GM23248 (cell line): ENCODE measurements around the gene SHMT2. TPM values are rescaled to one million over a fixed set of nuclear protein-coding genes. Genes with fewer than 3 reads are reported as not detected.

Experiments used
- DNase-seq: peaks from one replicate; pipeline ENCODE4 v3.0.0-alpha.2; 2015
- H2AFZ ChIP-seq: fragments of 200-600 bp; sonication (generic); 2 replicates; pipeline ENCODE4 v1.6.1; 2016; ENCODE audit warnings: antibody characterized with exemption
- H3F3A ChIP-seq: fragments of 200-600 bp; sonication (generic); 2 replicates; pipeline ENCODE4 v1.6.1; 2016; ENCODE audit warnings: mild to moderate bottlenecking, antibody characterized with exemption, mixed run types; ENCODE audit not compliant: insufficient read depth
- H3K27ac ChIP-seq: fragments of 200-600 bp; sonication (generic); 2 replicates; pipeline ENCODE4 v1.5.1; 2016; ENCODE audit warnings: mild to moderate bottlenecking
- H3K27me3 ChIP-seq: fragments of 200-600 bp; sonication (generic); replicated peaks from 2 replicates; pipeline ENCODE4 v1.6.1; 2016; ENCODE audit warnings: mild to moderate bottlenecking; ENCODE audit not compliant: insufficient read depth
- H3K36me3 ChIP-seq: fragments of 200-600 bp; sonication (generic); 2 replicates; pipeline ENCODE4 v1.6.1; 2016; ENCODE audit warnings: low read depth, mild to moderate bottlenecking
- H3K4me1 ChIP-seq: fragments of 200-600 bp; sonication (generic); 2 replicates; pipeline ENCODE4 v1.6.1; 2016; ENCODE audit warnings: mild to moderate bottlenecking; ENCODE audit not compliant: insufficient read depth
- H3K4me2 ChIP-seq: fragments of 200-600 bp; sonication (generic); one replicate; pipeline ENCODE4 v1.6.1; 2016; ENCODE audit warnings: mild to moderate bottlenecking; ENCODE audit not compliant: unreplicated experiment
- H3K4me3 ChIP-seq: fragments of 200-600 bp; sonication (generic); 2 replicates; pipeline ENCODE4 v1.5.1; 2016; ENCODE audit warnings: mild to moderate bottlenecking
- H3K79me2 ChIP-seq: fragments of 200-600 bp; sonication (generic); 2 replicates; pipeline ENCODE4 v1.6.1; 2016; ENCODE audit warnings: mild to moderate bottlenecking; ENCODE audit not compliant: insufficient read depth
- H3K9ac ChIP-seq: fragments of 200-600 bp; sonication (generic); 2 replicates; pipeline ENCODE4 v1.6.1; 2016; ENCODE audit warnings: mild to moderate bottlenecking
- H3K9me2 ChIP-seq: fragments of 200-600 bp; sonication (generic); 2 replicates; pipeline ENCODE4 v1.6.1; 2016; ENCODE audit warnings: mixed run types, mild to moderate bottlenecking, moderate library complexity; ENCODE audit not compliant: insufficient read depth
- H3K9me3 ChIP-seq: fragments of 200-600 bp; sonication (generic); one replicate; pipeline ENCODE4 v1.6.1; 2017; ENCODE audit warnings: low read depth
- H4K20me1 ChIP-seq: fragments of 200-600 bp; sonication (generic); 2 replicates; pipeline ENCODE4 v1.6.0; 2016; ENCODE audit not compliant: insufficient read depth
- EZH2 ChIP-seq: fragments of 200-600 bp; sonication (generic); IDR thresholded peaks from 2 replicates; pipeline ENCODE4 v1.6.1; 2018; ENCODE audit warnings: antibody characterized with exemption, mild to moderate bottlenecking; ENCODE audit not compliant: insufficient read depth, poor library complexity, severe bottlenecking
- EZH2phosphoT487 ChIP-seq: fragments of 200-600 bp; sonication (generic); IDR thresholded peaks from 2 replicates; pipeline ENCODE4 v1.6.1; 2018; ENCODE audit warnings: antibody characterized with exemption, moderate library complexity, mild to moderate bottlenecking, low read depth; ENCODE audit not compliant: insufficient read depth
- WGBS, 2 experiments: methylation state at CpG; one replicate each; pipeline ENCODE4 v1.1.6; 2015 to 2017; ENCODE audit warnings: low lambda C conversion rate in 2 of 2, low coverage in 1 of 2; ENCODE audit errors: missing lambda C conversion rate in 2 of 2; 5-methylcytosine and 5-hydroxymethylcytosine counted together
- in situ Hi-C: fragments of 300-500 bp; cut with MboI; formaldehyde crosslinking; loops from 2 replicates; pipeline ENCODE4 v1.15.0; 2020
- polyA plus RNA-seq: library from polyadenylated mRNA; unstranded; fragments of >200 nt; fragmentation: Nextera tagmentation; extraction: Ambion mirVana; gene quantifications from 2 replicates; pipeline ENCODE4 v1.2.1, GENCODE V29; 2016
- total RNA-seq: library from RNA; depleted of rRNA; stranded (reverse); fragments of >200 nt; shearing (Covaris generic); gene quantifications from 2 replicates; pipeline ENCODE4 v1.2.3, GENCODE V29; 2014

The SHMT2 gene
- total and polyA plus RNA-seq, 2 experiments from 2014 or later, result 184 to 341 TPM

DNA sequence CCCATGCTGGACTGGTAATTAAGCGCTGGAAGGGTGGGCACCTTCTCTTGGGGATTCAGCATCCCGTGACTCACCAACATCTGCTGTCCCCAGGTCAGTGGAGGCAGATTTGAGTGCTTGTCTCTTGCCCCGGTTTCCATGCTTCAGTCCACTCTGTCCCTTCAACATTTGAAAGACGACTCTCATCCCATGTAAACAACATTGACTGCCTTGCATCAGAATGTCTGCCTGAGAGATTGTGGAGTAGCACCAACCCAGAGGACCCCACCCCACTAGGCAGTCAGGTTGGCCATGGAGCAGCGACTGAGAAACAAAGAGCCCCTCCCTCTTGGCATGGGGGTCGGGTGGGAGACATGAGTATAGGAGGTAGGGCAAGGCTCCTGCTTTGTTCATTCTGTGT, 26.4 kb downstream of the SHMT2 start:
- DNase-seq, result no peak
- Histone ChIP-seq H3K27ac (no peak overlapping the region), H4K20me1 (no peaks in the 10 kb centered on the region), H2AFZ (no peak overlapping the region), H3K9me3 (no peaks in the 10 kb centered on the region), H3K27me3 (no peaks in the 10 kb centered on the region), H3K9me2 (no peaks in the 10 kb centered on the region), H3K36me3 (peaks cover 32% of the 10 kb centered on the region), H3F3A (no peaks in the 10 kb centered on the region; the same call in 1 of the 2 replicates), H3K4me3 (no peak overlapping the region), H3K4me1 (no peaks in the 10 kb centered on the region), H3K79me2 (no peaks in the 10 kb centered on the region), H3K9ac (no peak overlapping the region), H3K4me2 (no peak overlapping the region)
- TF ChIP-seq EZH2phosphoT487 (no peak), EZH2 (no peak)
- in situ Hi-C loops, result no loop called here
- WGBS, 2 experiments, result 91 to 100% methylated on average over 6 of the region's 6 CpGs

DNA sequence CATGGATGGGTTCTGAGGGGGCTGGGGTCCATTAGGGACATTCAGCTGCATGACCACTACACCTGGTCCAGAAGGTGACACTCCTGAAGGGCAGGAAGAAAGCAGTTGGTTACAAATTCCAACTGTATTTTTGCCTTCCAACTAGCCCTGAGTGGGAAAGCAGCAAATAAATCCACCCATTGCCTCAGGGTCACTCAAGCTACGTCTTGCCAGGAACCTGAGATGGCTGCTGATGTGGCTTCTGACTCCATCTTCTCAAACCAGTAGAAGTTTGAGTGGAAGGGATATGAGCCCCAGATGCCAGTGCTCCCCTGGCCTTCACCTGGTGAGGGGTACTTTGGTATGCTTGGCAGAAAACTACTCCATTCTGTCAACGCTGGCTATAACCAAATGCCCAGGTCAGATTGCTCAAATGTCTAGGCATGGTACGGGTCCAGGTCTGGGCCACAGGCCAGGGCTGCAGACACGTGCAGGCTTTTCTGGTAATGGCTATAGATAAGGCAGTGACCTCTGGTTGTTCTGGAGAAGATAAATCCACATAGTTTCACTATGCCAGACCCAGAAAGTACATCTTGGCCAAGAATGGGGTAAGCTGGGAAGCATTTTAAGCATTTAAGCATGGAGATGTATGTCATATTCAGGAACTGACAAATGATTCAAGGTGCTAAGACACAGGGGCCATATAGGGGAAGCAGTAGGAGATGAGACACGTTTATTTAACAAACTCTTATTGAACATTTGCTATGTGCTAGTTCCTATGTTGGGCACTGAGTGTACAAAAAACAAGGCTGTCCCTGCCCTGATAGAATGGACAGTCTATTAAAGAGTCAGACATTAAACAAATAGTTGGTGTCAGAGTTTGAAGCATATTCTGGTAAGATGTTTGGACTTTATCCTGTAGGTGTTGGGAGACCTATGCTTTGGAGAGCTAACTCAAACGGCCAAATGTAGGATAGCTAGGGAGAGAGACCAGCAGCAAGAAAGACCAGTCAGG, 29.8 kb downstream of the SHMT2 start:
- no peaks in the 10 kb centered on the region for H3K4me1 ChIP-seq
- H3K9ac ChIP-seq, result no peak overlapping the region
- no peak overlapping the region for H2AFZ ChIP-seq
- H3K27ac ChIP-seq, result no peak overlapping the region
- no peaks in the 10 kb centered on the region; the same call in 1 of the 2 replicates for H3F3A ChIP-seq
- in situ Hi-C loops, result no loop called here
- H3K36me3 ChIP-seq, result peaks cover 31% of the 10 kb centered on the region
- 75 to 79% methylated on average over 6 of the region's 6 CpGs for whole genome bisulfite sequencing, 2 experiments
- H3K4me3 ChIP-seq, result no peak overlapping the region
- no peaks in the 10 kb centered on the region for H4K20me1 ChIP-seq
- TF ChIP-seq EZH2phosphoT487 (no peak), EZH2 (no peak)
- no peaks in the 10 kb centered on the region for H3K79me2 ChIP-seq
- H3K9me2 ChIP-seq, result no peaks in the 10 kb centered on the region
- no peaks in the 10 kb centered on the region for H3K9me3 ChIP-seq
- H3K27me3 ChIP-seq, result no peaks in the 10 kb centered on the region
- no peak for DNase-seq
- no peak overlapping the region for H3K4me2 ChIP-seq

DNA sequence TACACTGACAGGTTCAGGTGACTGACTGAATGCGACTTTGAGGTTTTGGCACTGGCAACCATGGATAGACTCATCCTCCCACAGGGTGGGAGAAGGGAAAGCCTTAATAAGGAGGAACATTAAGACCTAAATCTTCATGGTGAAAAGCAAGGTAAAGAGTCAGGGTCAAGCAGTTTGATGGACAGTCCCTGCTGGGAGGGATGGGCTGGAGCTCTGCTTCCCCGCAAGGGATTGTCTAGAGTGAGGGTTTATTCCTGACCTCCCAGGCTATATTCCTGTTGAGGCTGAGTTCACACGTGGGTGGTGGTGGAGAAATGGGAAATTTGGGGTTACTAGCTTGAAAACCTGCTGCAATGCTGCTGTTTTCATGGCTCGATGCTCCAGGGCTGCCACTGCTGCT, 30.9 kb downstream of the SHMT2 start:
- Histone ChIP-seq H3K4me3 (no peak overlapping the region), H3K9me3 (no peaks in the 10 kb centered on the region), H3K9ac (no peak overlapping the region), H3F3A (peaks cover 3% of the 10 kb centered on the region; the same call in 1 of the 2 replicates), H3K79me2 (no peaks in the 10 kb centered on the region), H3K27ac (no peak overlapping the region), H3K4me2 (no peak overlapping the region), H4K20me1 (no peaks in the 10 kb centered on the region), H3K4me1 (no peaks in the 10 kb centered on the region), H3K9me2 (no peaks in the 10 kb centered on the region), H3K36me3 (peaks cover 31% of the 10 kb centered on the region), H3K27me3 (no peaks in the 10 kb centered on the region), H2AFZ (no peak overlapping the region)
- no peak for DNase-seq
- TF ChIP-seq EZH2 (no peak), EZH2phosphoT487 (no peak)
- in situ Hi-C loops, result no loop called here
- WGBS, 2 experiments, result 80 to 86% methylated on average over 4 of the region's 4 CpGs

DNA sequence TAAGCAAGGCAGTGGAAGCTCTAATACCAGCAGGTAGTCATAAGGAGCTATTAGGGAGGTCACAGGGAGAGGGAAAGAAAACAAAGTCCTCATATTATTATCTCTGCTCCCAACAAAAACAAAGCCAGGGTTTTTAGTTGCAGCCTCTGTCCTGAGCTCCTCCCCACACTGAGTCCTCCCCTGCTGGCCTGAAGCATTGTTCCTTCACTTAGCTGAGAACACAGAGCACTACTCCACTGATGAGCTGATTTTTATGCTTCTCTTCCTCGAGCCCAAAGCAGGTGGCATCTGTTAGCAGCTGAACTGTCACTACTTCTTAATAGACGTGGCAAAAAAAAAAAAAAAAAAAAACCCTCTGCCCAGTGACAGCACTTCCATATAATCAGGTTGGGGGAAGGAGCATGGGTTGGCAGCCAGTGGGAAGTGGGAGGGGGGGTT, 31.9 kb downstream of the SHMT2 start:
- Histone ChIP-seq H3K9ac (no peak overlapping the region), H3K4me3 (no peak overlapping the region), H3K36me3 (peaks cover 27% of the 10 kb centered on the region), H4K20me1 (no peaks in the 10 kb centered on the region), H3K9me2 (no peaks in the 10 kb centered on the region), H3K79me2 (no peaks in the 10 kb centered on the region), H3K27me3 (no peaks in the 10 kb centered on the region), H2AFZ (no peak overlapping the region), H3K4me1 (no peaks in the 10 kb centered on the region), H3K4me2 (no peak overlapping the region), H3K9me3 (no peaks in the 10 kb centered on the region), H3K27ac (no peak overlapping the region), H3F3A (0 out of 2 replicates have a peak, but pooled peaks cover 5% of the 10 kb centered on the region)
- in situ Hi-C loops, result no loop called here
- WGBS, 2 experiments, result 54 to 62% methylated on average over 2 of the region's 2 CpGs
- no peak for DNase-seq
- no peak for TF ChIP-seq EZH2
